Lung (tissue), 12 donors: ENCODE data around the gene TRIOBP. TPM values are rescaled to one million over a fixed set of nuclear protein-coding genes. Genes with fewer than 3 reads are reported as not detected.

Experiments
- ATAC-seq: fragments of 200-7000 bp; cut with Tn5 transposase; one replicate; pipeline ENCODE4 v1.9.1; 2020; ENCODE audit warnings: moderate number of reproducible peaks; ENCODE audit not compliant: insufficient read depth, low FRiP score
- DNase-seq, 3 donors: peaks; one replicate each; pipeline ENCODE4 v3.0.0-alpha.2; 2013 to 2017
- H3K27ac ChIP-seq, 2 donors: one replicate each; pipeline ENCODE4 v1.5.1; 2013; ENCODE audit warnings: mild to moderate bottlenecking in 2 of 2, moderate library complexity in 2 of 2, control low read depth in 1 of 2, inconsistent platforms in 1 of 2, low read depth in 1 of 2, low read length in 1 of 2
- H3K27me3 ChIP-seq, 3 donors: one replicate each; pipeline ENCODE4 v1.5.1; 2013; ENCODE audit warnings: low read length in 2 of 3; ENCODE audit not compliant: control insufficient read depth in 3 of 3, insufficient read depth in 3 of 3
- H3K36me3 ChIP-seq, 4 donors: one replicate each; pipeline ENCODE4 v1.5.1; 2013; ENCODE audit warnings: low read length in 4 of 4, mild to moderate bottlenecking in 1 of 4, moderate library complexity in 1 of 4; ENCODE audit not compliant: control insufficient read depth in 4 of 4, insufficient read depth in 4 of 4
- H3K4me1 ChIP-seq, 5 donors: one replicate each; pipeline ENCODE4 v1.5.1; 2013; ENCODE audit warnings: low read length in 5 of 5, mild to moderate bottlenecking in 2 of 5, moderate library complexity in 1 of 5; ENCODE audit not compliant: control insufficient read depth in 5 of 5, insufficient read depth in 5 of 5
- H3K4me3 ChIP-seq: one replicate; pipeline ENCODE4 v1.5.1; 2013; ENCODE audit warnings: mild to moderate bottlenecking, control low read depth, moderate library complexity
- H3K9ac ChIP-seq, 2 donors: one replicate each; pipeline ENCODE4 v1.5.1; 2013; ENCODE audit warnings: low read length in 2 of 2, control low read depth in 1 of 2; ENCODE audit not compliant: insufficient read depth in 1 of 2
- H3K9me3 ChIP-seq, 4 donors: one replicate each; pipeline ENCODE4 v1.5.1; 2013; ENCODE audit warnings: low read length in 3 of 4, mild to moderate bottlenecking in 1 of 4, moderate library complexity in 1 of 4; ENCODE audit not compliant: control insufficient read depth in 4 of 4, insufficient read depth in 3 of 4
- CTCF ChIP-seq: IDR thresholded peaks from 2 replicates; pipeline ENCODE4 v1.5.1; 2012; ENCODE audit warnings: mild to moderate bottlenecking; ENCODE audit errors: control extremely low read depth, extremely low read depth
- WGBS, 2 donors: extraction: QIAGEN DNeasy Blood & Tissue Kit; methylation state at CpG; one replicate each; pipeline ENCODE4 v1.1.7; 2013; 5-methylcytosine and 5-hydroxymethylcytosine counted together
- polyA plus RNA-seq, 2 donors: library from polyadenylated mRNA; stranded (reverse); fragments of 200-250 nt; gene quantifications; one replicate each; pipeline ENCODE4 v1.2.1, GENCODE V29; 2013
- total RNA-seq, 2 donors: library from RNA; depleted of rRNA in 1 of 2; stranded (reverse); fragments of >200 nt in 1 of 2; gene quantifications; one replicate each; pipeline ENCODE4 v1.2.1, GENCODE V29; 2014 to 2021
- donor health status: control.
- donor health status: control.
- donor health status: Bipolar disorder and iron deficiency.
- donor health status: healthy.
- donor health status: DM: yes; HTN: yes; CAD: no.

TRIOBP gene
- total and polyA plus RNA-seq, 4 donors: 37.1 to 105 (median 85.0) TPM

GRCh38 chr22:37657590-37658132, 39.2 kb upstream of the TRIOBP start:
- H3K9ac ChIP-seq: peak overlapping the region in 1 of 2 donors; percentile 77
- H3K4me1 ChIP-seq: peaks cover 5 to 34% (median 15%) of the 10 kb centered on the region in 5 donors
- H3K9me3 ChIP-seq: no peaks in the 10 kb centered on the region
- peak in 1 of 3 donors; percentile 38 for DNase-seq
- ATAC-seq: no peak
- H3K36me3 ChIP-seq: peaks cover 0 to 6% (median 2%) of the 10 kb centered on the region in 4 donors
- H3K4me3 ChIP-seq: no peak overlapping the region
- WGBS, 2 donors: 9 to 12% methylated on average over 6 of the region's 6 CpGs
- no peak for TF ChIP-seq CTCF
- H3K27me3 ChIP-seq: no peaks in the 10 kb centered on the region
- peak overlapping the region; percentile 86 to 89 for H3K27ac ChIP-seq

GRCh38 chr22:37658133-37659065, 38.4 kb upstream of the TRIOBP start, which contains the start of gene PDXP:
PDXP (plus strand) TSS chr22:37658723; CDS start chr22:37658783, 60 bp downstream.
- TF ChIP-seq CTCF: no peak
- Histone ChIP-seq H3K4me1 (peaks cover 5 to 34% (median 15%) of the 10 kb centered on the region in 5 donors), H3K36me3 (peaks cover 0 to 2% (median under 1%) of the 10 kb centered on the region in 4 donors), H3K4me3 (peak within 1 kb of the TSS; percentile 55), H3K27me3 (no peaks in the 10 kb centered on the region), H3K9me3 (no peaks in the 10 kb centered on the region), H3K27ac (peak within 1 kb of the TSS; percentile 86 to 89), H3K9ac (peak within 1 kb of the TSS; percentile 7 to 77)
- peak; percentile 100 for DNase-seq
- peak; percentile 99 for ATAC-seq
- WGBS, 2 donors: 0 to 1% methylated on average over 87 to 101 of the region's 101 CpGs

- Histone ChIP-seq H3K4me3 (peak overlapping the region; percentile 55), H3K36me3 (no peaks in the 10 kb centered on the region), H3K9ac (peak overlapping the region; percentile 7 to 40), H3K27me3 (no peaks in the 10 kb centered on the region), H3K27ac (peak overlapping the region; percentile 11 to 82), H3K9me3 (no peaks in the 10 kb centered on the region), H3K4me1 (peaks cover 5 to 34% (median 15%) of the 10 kb centered on the region in 5 donors)
- ATAC-seq: no peak
- no peak for TF ChIP-seq CTCF
- DNase-seq: peak in 2 of 3 donors; percentile 35
- 4 to 6% methylated on average over 42 to 68 of the region's 68 CpGs for WGBS, 2 donors
These were observed 37.6 kb upstream of the TRIOBP start for GRCh38 chr22:37659066-37659896.
